Activated T-cell treated with anti-CD3 and anti-CD28 coated beads, Interleukin-2, amount 50 U/mL, for 4 hours (primary cell): ENCODE results near the gene LARGE1. TPM values are rescaled to one million over a fixed set of nuclear protein-coding genes. Genes with fewer than 3 reads are reported as not detected.

ENCODE experiments used
- ATAC-seq, 2 donors: fragments of 200-7000 bp; cut with Tn5 transposase; one replicate each; pipeline ENCODE4 v1.10.0; 2021
- DNase-seq: peaks from one replicate; pipeline ENCODE4 v3.0.0-alpha.2; 2020
- H3K27me3 Mint-ChIP-seq: one replicate; pipeline ENCODE4 v1.8.0; 2021; ENCODE audit warnings: low read depth, mixed read lengths
- H3K36me3 Mint-ChIP-seq: one replicate; pipeline ENCODE4 v1.8.0; 2022; ENCODE audit warnings: mixed read lengths; ENCODE audit not compliant: insufficient read depth
- H3K4me1 Mint-ChIP-seq: one replicate; pipeline ENCODE4 v1.8.0; 2021; ENCODE audit warnings: low read depth, mixed read lengths
- H3K4me3 Mint-ChIP-seq: one replicate; pipeline ENCODE4 v1.8.0; 2021; ENCODE audit warnings: mild to moderate bottlenecking, moderate library complexity, mixed read lengths
- H3K9me3 Mint-ChIP-seq: one replicate; pipeline ENCODE4 v1.8.0; 2021; ENCODE audit warnings: mixed read lengths
- total RNA-seq, 3 donors: library from RNA; stranded (reverse); gene quantifications; one replicate each; pipeline ENCODE4 v1.2.1, GENCODE V29; 2021

LARGE1 gene
- total RNA-seq, 3 donors from 2014 or later, result 0.73 to 2.2 (median 1.0) TPM

DNA sequence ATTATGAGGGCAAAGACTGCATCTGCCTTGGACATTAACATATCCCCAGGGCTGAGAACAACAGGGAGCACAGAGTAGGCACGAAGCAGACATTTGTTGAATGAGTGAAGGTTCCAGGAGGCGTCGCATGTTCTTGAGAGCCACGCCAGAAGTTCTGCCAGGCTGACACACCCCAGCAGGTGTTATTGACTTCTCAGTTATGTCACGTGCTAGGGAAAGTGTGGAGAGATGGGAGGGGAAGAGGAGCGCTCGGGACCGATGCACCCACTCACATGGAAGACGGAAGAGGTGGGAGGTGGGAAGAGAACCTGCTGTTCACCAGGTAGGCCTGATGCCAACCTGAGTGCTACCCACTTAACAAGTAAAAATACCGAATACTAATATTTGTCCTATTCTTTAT is 232.8 kb downstream of the LARGE1 start:
- H3K36me3 Mint-ChIP-seq, result no peaks in the 10 kb centered on the region
- no peaks in the 10 kb centered on the region for H3K4me1 Mint-ChIP-seq
- H3K4me3 Mint-ChIP-seq, result no peak overlapping the region
- DNase-seq, result no peak
- ATAC-seq, result no peak
- no peaks in the 10 kb centered on the region for H3K27me3 Mint-ChIP-seq
- H3K9me3 Mint-ChIP-seq, result peaks cover 22% of the 10 kb centered on the region

DNA sequence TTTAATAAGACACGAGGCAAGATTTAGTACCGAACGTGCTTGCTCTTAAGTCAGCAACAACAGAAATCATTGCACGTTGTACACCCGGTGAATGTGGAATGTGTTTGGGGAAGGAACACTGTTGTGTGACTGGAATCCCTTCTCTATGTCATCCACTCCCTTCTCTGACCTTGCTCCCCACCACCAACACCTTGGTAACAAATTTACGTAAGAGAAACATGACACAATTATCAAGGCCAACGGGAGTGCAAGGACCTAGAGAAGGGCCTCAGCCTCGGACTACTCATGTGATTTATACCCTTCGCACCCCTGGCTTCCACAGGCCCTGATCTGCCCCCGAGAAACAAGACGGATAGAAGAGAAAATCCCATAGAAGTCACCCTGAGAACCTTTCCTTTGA is 236.2 kb downstream of the LARGE1 start:
- ATAC-seq, result no peak
- Mint-ChIP-seq H3K36me3 (no peaks in the 10 kb centered on the region), H3K9me3 (peaks cover 22% of the 10 kb centered on the region), H3K4me1 (no peaks in the 10 kb centered on the region), H3K27me3 (no peaks in the 10 kb centered on the region), H3K4me3 (no peak overlapping the region)
- no peak for DNase-seq

DNA sequence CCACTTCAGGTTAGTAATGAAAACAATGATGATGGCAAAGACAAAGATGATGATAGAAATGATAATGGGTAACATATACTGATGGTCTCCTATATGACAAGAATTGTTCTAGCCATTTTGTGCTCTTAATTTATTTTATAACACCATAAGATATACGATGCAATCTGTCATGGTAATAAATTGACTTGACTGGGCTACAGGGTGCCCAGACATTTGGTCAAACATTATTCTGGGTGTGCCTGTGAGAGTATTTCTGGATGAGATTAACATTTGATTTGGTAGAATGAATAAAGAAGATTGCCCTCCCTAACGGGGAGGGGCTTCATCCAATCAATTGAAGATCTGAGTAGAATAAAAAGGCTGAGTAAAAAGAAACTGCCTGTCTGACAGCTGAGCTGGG is 237.3 kb downstream of the LARGE1 start:
- H3K9me3 Mint-ChIP-seq, result peaks cover 16% of the 10 kb centered on the region
- ATAC-seq (no peak), DNase-seq (no peak)
- H3K27me3 Mint-ChIP-seq, result no peaks in the 10 kb centered on the region
- H3K4me1 Mint-ChIP-seq, result no peaks in the 10 kb centered on the region
- H3K36me3 Mint-ChIP-seq, result no peaks in the 10 kb centered on the region
- no peak overlapping the region for H3K4me3 Mint-ChIP-seq

DNA sequence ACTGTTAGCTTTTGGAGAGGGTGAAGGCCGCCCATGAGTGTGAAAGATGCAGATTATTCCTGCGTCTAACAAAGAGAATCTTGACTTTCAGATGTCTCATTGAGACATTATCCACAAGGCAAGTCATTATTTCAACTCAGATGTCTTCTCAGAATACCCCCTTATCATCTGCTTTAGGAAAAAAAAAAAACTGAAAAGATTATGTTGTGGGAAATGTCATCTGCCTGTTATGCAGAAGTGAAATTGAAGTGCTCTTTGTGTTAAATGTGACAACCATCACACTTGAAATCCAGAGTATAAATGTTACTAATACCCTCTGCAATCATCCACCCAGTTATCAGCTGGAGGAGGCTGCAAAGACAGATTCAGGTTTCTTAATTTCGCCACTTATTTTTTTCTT is 239.6 kb downstream of the LARGE1 start:
- DNase-seq, result no peak
- Mint-ChIP-seq H3K4me3 (no peak overlapping the region), H3K36me3 (no peaks in the 10 kb centered on the region), H3K9me3 (peaks cover 15% of the 10 kb centered on the region), H3K27me3 (no peaks in the 10 kb centered on the region), H3K4me1 (no peaks in the 10 kb centered on the region)
- ATAC-seq, result no peak

DNA sequence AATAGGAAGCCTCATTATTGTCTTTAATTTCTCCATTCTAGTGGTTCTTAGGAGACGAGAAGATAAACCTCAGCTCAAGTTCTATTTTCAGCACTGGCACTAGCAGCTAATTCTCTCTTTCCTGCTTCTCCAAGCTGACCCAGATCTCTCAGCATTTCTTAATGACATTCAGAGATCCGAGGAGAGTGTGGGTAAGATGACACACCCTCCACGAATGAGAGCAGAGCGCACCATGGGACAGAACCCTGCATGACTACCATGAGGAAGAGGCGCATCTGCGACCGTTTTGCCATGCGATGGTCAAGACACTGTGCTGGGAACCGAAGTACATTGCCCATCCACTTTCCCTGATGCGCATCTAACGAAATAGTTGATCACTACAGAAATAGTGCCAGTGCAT is 241.8 kb downstream of the LARGE1 start:
- peaks cover 14% of the 10 kb centered on the region for H3K9me3 Mint-ChIP-seq
- DNase-seq, result no peak
- ATAC-seq, result no peak
- no peaks in the 10 kb centered on the region for H3K36me3 Mint-ChIP-seq
- H3K4me1 Mint-ChIP-seq, result no peaks in the 10 kb centered on the region
- H3K27me3 Mint-ChIP-seq, result no peaks in the 10 kb centered on the region
- no peak overlapping the region for H3K4me3 Mint-ChIP-seq

DNA sequence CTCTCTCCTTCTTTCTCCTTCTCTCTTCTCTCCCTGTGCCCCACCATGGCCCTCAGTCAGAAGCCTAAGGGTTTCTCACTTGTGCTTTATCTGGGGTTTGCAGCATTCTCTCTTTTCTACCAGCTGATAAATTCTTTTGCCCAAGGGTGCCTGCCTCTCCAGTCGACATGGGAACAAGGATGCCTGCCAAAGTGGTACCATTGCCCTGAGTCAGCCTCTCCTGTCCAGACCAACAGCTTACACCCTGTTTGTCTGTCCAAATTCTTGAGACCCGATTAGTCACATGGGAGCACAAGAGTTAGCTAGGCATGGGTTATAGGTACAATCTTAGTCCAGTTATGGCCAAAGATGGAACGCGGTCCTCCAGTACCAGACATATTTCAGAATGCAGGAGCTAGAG is 242.7 kb downstream of the LARGE1 start:
- ATAC-seq (no peak), DNase-seq (no peak)
- H3K4me3 Mint-ChIP-seq, result no peak overlapping the region
- peaks cover 1% of the 10 kb centered on the region for H3K27me3 Mint-ChIP-seq
- no peaks in the 10 kb centered on the region for H3K4me1 Mint-ChIP-seq
- H3K9me3 Mint-ChIP-seq, result peaks cover 14% of the 10 kb centered on the region
- H3K36me3 Mint-ChIP-seq, result no peaks in the 10 kb centered on the region

DNA sequence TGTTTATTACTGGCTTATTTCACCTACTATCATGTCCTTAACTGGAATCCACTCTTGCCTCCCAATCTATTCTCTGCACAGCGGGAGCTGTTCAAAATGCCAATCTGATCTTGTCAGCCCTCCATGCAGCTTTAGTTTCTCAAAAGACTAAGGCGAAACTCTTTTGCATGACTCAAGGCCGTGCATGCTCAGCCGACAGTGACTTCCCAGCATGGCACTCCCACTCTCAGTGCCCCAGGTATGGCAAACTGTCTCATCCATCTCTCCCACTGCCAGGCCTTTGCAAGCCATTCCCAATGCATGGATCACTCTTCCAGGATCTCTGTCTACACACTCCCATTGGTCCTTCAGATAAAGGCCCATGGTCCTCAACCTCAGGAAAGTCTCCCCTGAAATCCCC is 245.9 kb downstream of the LARGE1 start:
- Mint-ChIP-seq H3K9me3 (peaks cover 10% of the 10 kb centered on the region), H3K36me3 (no peaks in the 10 kb centered on the region), H3K27me3 (peaks cover 1% of the 10 kb centered on the region)

DNA sequence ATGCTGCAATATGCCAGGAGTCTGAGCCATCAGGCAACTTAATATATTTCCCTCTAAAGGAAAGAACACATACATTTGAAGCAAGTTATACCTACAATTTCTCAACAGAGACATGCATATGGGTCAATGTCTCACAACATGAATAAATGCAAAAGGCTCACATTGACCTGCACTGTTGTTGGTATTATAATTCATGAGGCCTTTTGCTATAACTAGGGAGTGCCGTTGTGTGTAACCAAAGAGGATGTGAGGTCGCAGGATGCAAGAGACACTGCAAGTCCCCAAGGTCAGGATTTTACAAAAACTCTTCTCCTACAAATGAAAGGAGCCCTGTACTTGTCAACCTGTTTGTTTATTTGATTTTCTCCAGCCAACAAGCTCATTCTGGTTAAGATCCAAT is 250.5 kb downstream of the LARGE1 start:
- Mint-ChIP-seq H3K36me3 (no peaks in the 10 kb centered on the region), H3K9me3 (peaks cover 9% of the 10 kb centered on the region), H3K27me3 (peaks cover 1% of the 10 kb centered on the region), H3K4me1 (no peaks in the 10 kb centered on the region), H3K4me3 (no peak overlapping the region)
- ATAC-seq (no peak), DNase-seq (no peak)

More for the DNA sequence above, 245.9 kb downstream of the LARGE1 start:
- Mint-ChIP-seq H3K4me1 (no peaks in the 10 kb centered on the region), H3K4me3 (no peak overlapping the region)
- DNase-seq (no peak), ATAC-seq (no peak)

DNA sequence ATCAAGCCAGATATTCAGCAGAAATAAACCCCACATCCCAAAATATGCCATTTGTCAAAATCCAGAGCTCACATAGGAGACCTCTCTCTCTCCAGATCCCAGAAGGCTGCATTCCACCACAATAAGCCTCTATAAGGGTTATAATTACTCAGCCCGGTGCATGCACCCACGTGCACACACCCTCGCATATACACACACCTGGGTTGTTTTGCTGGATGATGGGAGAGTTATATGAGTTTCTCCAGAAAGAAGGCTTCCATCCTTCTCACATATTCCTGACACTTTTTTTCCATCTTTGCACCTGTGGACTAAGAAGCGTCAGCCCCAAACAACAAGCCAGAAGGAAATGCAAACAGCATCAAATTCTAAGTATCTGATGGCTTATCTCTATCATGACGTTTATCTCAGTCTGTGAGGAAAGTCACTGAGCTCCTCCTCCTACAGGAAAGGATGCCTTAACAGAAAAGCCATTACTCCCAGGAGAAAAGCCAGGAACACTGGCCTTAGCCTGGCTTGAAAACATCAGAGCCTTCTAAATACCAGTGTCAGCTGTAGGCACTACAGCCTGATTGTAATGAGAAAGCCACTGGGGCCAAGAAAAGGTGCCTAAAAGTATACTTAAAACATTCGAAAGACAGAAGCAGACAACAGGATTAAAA is 253.2 kb downstream of the LARGE1 start:
- Mint-ChIP-seq H3K9me3 (peaks cover 3% of the 10 kb centered on the region), H3K27me3 (no peaks in the 10 kb centered on the region), H3K36me3 (no peaks in the 10 kb centered on the region), H3K4me3 (no peak overlapping the region), H3K4me1 (no peaks in the 10 kb centered on the region)
- no peak for ATAC-seq
- DNase-seq, result no peak

DNA sequence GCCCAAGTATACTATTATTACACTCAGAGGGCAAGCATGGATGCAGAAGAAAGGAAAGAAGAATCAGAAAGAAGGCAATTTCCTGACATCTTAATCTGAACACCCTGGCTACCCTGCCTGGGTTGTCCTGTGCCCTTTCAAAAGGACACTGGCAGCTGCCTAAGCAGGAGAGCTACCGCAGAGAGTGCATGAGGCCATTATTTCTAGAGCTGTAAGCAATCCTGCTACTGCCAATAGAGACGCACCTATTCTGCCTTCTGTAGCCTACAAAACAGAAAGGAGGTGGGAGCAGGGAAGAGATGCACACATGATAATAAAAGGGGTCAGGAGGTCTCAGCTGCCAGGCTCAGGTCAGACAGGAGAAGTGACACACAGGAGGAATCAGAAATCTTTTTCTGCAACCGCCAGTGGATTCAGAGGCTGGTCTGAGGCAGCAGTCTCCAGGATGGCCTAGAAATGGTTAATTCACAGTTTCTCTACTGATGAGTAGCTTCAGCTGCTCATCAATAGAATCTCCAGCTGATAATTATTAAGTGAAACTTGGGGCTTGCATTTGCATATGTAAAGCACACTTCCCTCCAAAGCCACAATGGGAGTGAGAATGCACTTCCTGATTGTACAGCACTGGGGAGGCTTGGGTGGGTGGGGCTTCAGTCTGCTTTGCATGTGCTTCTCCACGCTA is 253.9 kb downstream of the LARGE1 start:
- Mint-ChIP-seq H3K9me3 (peaks cover 3% of the 10 kb centered on the region), H3K4me3 (no peak overlapping the region), H3K27me3 (no peaks in the 10 kb centered on the region), H3K36me3 (no peaks in the 10 kb centered on the region), H3K4me1 (no peaks in the 10 kb centered on the region)
- ATAC-seq (no peak), DNase-seq (no peak)

DNA sequence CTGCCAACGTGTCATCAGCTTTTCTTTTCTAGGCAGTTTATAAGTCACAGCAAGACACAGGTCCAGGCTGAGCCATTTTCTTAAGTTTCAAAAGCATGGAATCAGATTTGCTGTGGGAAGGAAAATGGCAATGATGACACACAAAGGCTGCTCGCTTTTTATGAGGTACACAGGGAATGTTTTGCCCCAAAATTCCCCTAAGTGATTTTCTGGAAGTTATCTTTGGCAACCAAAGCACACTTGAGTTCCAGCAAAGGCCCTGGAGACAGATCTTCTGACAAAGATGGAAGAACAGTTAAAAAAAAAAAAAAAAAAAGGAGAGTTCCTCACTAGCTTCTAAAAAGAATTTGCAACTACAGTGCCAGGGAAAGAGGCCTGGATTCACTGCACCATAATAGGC is 260.8 kb downstream of the LARGE1 start:
- Mint-ChIP-seq H3K4me1 (no peaks in the 10 kb centered on the region), H3K9me3 (peaks cover 12% of the 10 kb centered on the region), H3K27me3 (no peaks in the 10 kb centered on the region), H3K4me3 (no peak overlapping the region), H3K36me3 (no peaks in the 10 kb centered on the region)
- ATAC-seq, result no peak
- no peak for DNase-seq

DNA sequence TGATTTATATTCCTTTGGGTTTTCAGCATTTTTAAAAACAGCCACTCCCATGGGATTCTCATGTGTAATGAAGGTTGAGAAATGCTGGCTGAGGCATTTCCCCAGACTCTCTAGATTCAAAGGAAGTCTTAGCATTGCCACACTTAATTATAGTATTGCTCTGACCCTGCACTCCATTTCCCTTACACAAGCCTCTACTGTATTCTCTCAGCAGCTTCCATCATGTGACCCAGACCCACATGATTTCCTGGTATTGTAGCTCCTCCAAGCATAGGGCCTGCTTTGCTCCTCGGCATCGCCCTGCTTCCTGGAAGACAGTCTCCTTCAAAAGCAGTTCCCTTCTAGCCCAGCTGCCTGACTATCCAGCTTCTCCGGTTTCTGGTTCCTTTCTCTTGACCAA is 261.5 kb downstream of the LARGE1 start:
- H3K4me1 Mint-ChIP-seq, result no peaks in the 10 kb centered on the region
- H3K4me3 Mint-ChIP-seq, result no peak overlapping the region
- no peak for DNase-seq
- H3K36me3 Mint-ChIP-seq, result no peaks in the 10 kb centered on the region
- H3K9me3 Mint-ChIP-seq, result peaks cover 12% of the 10 kb centered on the region
- H3K27me3 Mint-ChIP-seq, result no peaks in the 10 kb centered on the region
- no peak for ATAC-seq

DNA sequence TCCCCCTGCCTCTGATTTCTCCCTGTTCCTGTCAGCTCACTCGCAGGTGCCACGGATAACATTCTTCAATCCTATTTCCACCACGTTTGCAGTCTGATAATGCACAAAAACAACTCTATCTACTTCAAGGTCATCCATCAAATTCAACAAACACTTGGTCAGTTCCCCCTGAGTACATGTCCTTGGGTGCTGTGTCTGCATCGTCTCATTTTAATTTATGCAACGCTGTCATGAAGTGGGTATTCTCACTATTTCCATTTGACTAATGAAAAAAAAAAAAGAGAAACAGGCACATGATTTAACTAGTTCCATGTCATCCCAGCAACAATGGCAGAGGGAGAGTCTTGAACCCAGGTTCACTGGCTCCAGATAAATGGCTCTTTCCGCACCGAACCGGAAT is 262.6 kb downstream of the LARGE1 start:
- DNase-seq, result no peak
- Mint-ChIP-seq H3K27me3 (no peaks in the 10 kb centered on the region), H3K4me3 (no peak overlapping the region), H3K4me1 (no peaks in the 10 kb centered on the region), H3K36me3 (no peaks in the 10 kb centered on the region), H3K9me3 (peaks cover 16% of the 10 kb centered on the region)
- no peak for ATAC-seq

DNA sequence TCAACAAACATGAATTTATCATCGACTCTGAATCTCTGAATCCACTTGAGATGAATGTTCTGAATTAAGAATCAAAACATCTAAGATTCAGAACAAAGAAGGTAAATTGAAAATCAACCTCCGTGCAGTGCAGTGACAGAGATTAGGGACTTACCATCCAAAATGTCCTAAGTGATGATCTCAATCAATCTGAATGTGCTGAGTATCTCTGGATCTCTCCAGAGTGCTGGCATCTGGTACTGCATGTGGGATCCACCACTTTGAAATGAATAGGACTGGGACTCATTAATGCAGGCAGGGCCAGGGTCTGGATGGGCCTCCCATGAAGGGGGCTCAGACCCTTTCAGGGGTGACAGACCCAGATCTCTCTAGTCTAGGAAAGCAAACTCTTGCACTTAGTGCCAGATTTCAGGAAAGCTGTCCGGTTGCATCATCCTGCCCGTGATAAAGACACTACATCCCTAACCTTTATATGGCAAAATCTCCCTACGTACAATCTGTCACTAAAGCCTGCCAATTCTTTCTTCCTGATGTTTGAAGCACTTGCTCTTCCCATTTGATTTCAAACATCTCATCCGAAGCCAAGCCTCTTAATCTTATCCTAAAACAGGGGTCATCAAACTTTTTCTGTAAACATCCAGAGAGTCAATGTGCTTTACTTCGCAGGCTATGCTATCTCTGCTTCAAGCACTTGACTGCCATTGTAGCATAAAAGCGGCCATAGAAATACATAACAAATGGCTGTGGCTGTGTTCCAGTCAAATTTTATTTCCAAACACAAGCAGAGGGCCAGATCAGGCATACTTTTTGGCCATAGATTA is 263.3 kb downstream of the LARGE1 start:
- ATAC-seq (no peak), DNase-seq (no peak)
- H3K36me3 Mint-ChIP-seq, result no peaks in the 10 kb centered on the region
- H3K4me1 Mint-ChIP-seq, result no peaks in the 10 kb centered on the region
- H3K9me3 Mint-ChIP-seq, result peaks cover 20% of the 10 kb centered on the region
- no peaks in the 10 kb centered on the region for H3K27me3 Mint-ChIP-seq
- H3K4me3 Mint-ChIP-seq, result no peak overlapping the region
